Fibroblast of skin of right biceps (primary cell): ENCODE results near the gene CHAD.
"Not testable (repeated sequence)": the region's sequence is repeated elsewhere in the genome, so short reads cannot be mapped to it uniquely, and the experiment has no call there.

ENCODE experiments used
- DNase-seq: peaks from one replicate; pipeline ENCODE4 v3.0.0-alpha.2; 2013

Gene CHAD

GRCh38 chr17:50492214-50492613 lies 23.5 kb upstream of the CHAD start:
- no peak for DNase-seq

GRCh38 chr17:50491505-50491904 lies 22.8 kb upstream of the CHAD start:
- no peak for DNase-seq

GRCh38 chr17:50488880-50489279 lies 20.2 kb upstream of the CHAD start:
- no peak for DNase-seq

GRCh38 chr17:50487213-50488096 lies 18.8 kb upstream of the CHAD start:
- no peak for DNase-seq

GRCh38 chr17:50484386-50485155 lies 15.9 kb upstream of the CHAD start:
- no peak for DNase-seq

- DNase-seq: no peak
These were observed 14.6 kb upstream of the CHAD start for GRCh38 chr17:50483266-50483665.

GRCh38 chr17:50482516-50482915 lies 13.8 kb upstream of the CHAD start:
- DNase-seq: peak; percentile 93

- no peak for DNase-seq
These were observed 13.4 kb upstream of the CHAD start for GRCh38 chr17:50482110-50482509.

GRCh38 chr17:50481648-50482047 lies 13.0 kb upstream of the CHAD start:
- no peak for DNase-seq

GRCh38 chr17:50480854-50481490 lies 12.3 kb upstream of the CHAD start:
- no peak for DNase-seq

GRCh38 chr17:50480142-50480764 lies 11.6 kb upstream of the CHAD start:
- DNase-seq: no peak

- peak; percentile 81 for DNase-seq
These were observed 11.0 kb upstream of the CHAD start for GRCh38 chr17:50479522-50480141.

- DNase-seq: peak; percentile 92
These were observed 10.0 kb upstream of the CHAD start, which contains the start of gene RSAD1 for GRCh38 chr17:50478391-50479381. Gene RSAD1, plus strand, starts transcription at chr17:50478860. Its CDS starts 25 bp downstream, at chr17:50478885.

GRCh38 chr17:50477976-50478375 lies 9.3 kb upstream of the CHAD start:
- no peak for DNase-seq

- DNase-seq: no peak
These were observed 8.1 kb upstream of the CHAD start for GRCh38 chr17:50476545-50477315.

GRCh38 chr17:50475775-50476544 lies 7.3 kb upstream of the CHAD start:
- not testable (repeated sequence) for DNase-seq

- peak; percentile 25 for DNase-seq
These were observed 6.7 kb upstream of the CHAD start for GRCh38 chr17:50475362-50475761.

GRCh38 chr17:50474523-50474922 lies 5.8 kb upstream of the CHAD start:
- no peak for DNase-seq

GRCh38 chr17:50473901-50474300 lies 5.2 kb upstream of the CHAD start:
- no peak for DNase-seq

- DNase-seq: peak; percentile 29
These were observed 4.1 kb upstream of the CHAD start for GRCh38 chr17:50472761-50473161.
